CD4-positive, alpha-beta T cell treated with Interleukin-1 beta for 1 hour (primary cell): ENCODE results near the gene CDH12.

Source experiments
- DNase-seq, 2 donors: peaks; one replicate each; pipeline ENCODE4 v3.0.0-alpha.2; 2020 to 2022

The CDH12 gene

GRCh38 chr5:22757776-22758175 lies 95.4 kb downstream of the CDH12 start:
- DNase-seq: no peak

DNA sequence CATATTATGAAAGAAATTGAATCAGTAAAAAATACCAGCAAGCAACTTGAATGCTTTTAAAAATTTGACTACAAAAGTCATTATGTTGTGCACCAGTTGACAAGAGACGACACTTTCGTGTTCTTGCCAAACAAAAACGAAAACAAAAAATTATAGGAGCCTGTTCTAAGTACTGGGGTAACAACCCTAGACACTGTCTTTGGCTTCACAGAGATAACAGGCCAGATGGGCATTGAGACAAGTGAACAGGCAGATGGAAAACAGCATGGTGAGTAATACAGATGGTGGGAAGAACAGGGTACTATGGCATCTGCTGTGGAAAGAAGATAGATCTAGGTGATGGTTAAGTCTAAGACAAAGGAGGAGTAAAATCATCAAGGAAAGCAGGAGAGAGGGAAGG lies 99.0 kb downstream of the CDH12 start:
- DNase-seq: no peak

GRCh38 chr5:22751536-22751935 lies 101.6 kb downstream of the CDH12 start:
- DNase-seq: no peak

DNA sequence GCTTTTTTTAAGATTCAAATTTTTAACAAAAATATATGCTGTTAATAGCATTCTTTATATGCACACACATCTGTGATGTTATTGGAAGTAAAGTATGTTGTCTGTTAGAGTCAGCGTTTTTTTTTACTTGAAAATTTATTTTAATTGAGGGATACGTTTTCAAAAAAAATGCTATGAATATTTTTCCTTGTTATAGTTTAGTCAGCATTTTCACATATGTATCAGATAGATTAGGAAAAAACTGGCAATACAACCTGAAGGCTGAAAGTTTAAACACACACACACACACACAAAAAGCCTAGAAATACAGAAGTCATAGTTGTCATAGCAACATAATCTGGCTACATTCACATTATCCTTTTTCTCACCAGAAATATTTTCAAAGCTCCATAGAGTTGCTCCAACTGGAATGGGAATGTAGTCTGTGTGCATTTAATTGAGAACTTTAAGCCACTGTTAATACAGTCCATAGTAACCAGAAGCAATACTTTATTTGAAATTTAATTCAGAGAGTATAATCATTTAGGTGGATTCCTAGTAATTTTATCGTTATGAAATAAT lies 116.6 kb downstream of the CDH12 start:
- no peak for DNase-seq

- DNase-seq: no peak
Measured at GRCh38 chr5:22734907-22735306, 118.2 kb downstream of the CDH12 start.

GRCh38 chr5:22728610-22729009 lies 124.5 kb downstream of the CDH12 start:
- DNase-seq: no peak

GRCh38 chr5:22722491-22722890 lies 130.7 kb downstream of the CDH12 start:
- DNase-seq: no peak

DNA sequence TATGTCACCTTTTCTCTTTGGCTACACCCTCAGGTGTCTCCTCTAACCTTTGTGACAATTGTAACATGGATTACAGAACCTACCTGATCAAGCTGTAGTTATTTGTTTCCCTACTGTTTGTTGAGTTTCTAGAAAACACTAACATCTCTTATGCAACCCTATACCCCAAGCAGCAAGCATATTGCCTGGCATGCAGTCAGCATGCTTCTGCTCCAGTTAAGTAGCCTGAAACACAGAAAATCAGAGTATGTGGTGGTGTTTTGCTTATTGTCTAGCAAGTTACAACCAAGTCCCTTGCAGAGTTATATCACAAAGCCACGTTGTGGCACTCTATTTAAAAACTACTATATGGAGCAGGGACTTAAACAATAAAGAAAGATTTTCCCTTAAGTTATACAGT lies 131.1 kb downstream of the CDH12 start:
- DNase-seq: no peak

- no peak for DNase-seq
Measured at GRCh38 chr5:22719842-22720241, 133.3 kb downstream of the CDH12 start.

DNA sequence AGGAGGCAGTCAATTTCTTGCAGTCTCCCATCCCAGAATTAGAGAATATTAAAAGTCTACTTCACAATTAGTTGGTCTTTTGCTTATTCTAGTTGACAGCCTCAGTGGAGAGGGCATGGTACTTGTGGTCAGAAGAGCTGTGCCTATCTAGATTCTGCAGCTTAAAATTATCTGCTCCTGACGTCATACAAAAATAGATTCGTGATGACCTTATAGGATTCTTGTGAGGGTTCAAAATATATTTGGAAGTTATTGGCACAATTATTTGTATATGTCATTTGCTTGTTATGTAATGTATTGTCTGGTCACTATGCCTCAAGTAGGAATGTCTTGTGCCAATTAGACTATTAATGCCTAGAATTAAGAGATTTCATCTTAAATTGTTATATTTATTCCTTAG lies 142.5 kb downstream of the CDH12 start:
- DNase-seq: no peak

- no peak for DNase-seq
Measured at GRCh38 chr5:22709743-22710142, 143.4 kb downstream of the CDH12 start.

DNA sequence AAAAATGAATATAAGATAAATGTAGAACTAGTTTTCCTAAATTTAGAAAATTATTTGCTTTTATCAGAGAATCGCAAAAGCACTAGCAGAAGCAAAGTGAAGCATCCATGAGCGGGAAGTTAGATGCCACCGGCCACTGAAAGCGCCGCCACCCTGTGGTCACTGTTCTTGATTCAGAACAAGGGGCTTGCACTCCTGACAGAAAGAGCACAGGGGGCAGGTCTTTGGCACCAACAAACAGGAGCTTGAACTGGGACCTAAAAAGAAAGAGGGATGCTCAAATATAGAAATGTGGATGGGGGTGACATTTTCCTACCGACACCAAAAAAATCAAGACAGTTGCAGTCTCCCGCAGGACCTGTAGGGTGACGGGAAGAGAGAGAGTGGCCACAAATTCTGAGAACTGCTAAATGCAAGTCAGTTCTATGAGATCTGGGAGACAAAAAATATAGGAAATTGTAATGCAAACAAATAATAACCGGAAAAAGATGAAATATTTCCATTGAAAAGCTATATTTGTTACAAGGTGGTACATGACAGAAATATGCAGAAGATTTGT lies 144.3 kb downstream of the CDH12 start:
- DNase-seq: no peak

GRCh38 chr5:22706901-22707300 lies 146.2 kb downstream of the CDH12 start:
- no peak for DNase-seq

DNA sequence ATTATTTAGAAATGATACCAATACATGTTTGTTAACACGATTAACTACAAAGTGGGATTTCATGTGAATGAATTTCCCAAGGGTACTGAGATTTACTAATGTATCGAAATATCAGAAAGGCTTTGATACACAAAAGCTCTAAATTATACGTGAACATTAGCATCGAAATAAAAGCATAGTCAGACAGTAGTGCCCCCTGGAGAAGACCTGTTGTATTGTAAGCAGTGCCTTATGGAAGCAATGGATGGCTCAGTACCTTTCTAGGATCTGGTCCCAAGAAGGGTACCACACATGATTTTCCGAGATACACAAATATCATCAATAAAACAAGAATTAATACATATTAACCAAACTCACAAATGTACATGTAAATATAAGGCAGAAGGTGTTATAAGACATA lies 153.8 kb downstream of the CDH12 start:
- DNase-seq: no peak

- no peak for DNase-seq
Measured at GRCh38 chr5:22693121-22693520, 160.0 kb downstream of the CDH12 start.

GRCh38 chr5:22683050-22683449 lies 170.1 kb downstream of the CDH12 start:
- no peak for DNase-seq

- DNase-seq: no peak
Measured at GRCh38 chr5:22678886-22679285, 174.3 kb downstream of the CDH12 start.

DNA sequence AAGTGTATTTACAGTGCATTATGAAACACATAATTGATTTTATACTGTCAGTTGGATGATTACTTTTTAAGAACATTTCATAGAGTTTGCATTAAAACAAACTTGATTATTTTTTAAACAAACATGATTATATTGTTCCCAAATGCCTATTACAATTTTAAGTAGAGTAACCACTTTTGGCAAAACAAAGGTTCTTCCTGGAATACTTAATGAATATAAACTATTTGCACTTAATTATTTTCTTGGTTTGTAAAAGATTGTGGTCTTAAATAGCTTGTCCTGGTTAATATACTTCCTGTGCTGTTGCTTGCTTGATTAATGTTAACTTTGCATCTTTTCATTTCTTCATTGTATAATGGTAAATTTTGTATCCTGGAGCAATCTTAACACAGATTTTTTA lies 180.0 kb downstream of the CDH12 start:
- no peak for DNase-seq

- DNase-seq: no peak
Measured at GRCh38 chr5:22669345-22669744, 183.8 kb downstream of the CDH12 start.

DNA sequence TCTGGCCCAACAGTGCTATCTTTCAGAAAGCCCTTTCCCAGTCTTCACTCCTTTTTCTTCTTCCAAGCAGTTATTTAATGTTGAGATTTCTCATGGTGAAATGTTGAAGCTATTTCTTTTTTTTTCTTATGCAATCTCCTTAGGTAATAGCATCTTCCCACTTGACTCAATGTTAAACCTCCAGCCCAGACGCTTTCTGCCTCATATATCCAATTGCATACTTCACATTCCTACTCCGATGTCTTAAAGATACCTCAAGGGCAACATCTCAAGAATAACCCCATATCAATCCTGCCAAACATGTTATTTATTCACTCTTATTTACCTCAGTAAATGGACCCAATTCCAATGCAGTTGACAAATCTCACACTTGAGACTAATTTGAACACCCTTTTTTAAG lies 187.3 kb downstream of the CDH12 start:
- DNase-seq: no peak

GRCh38 chr5:22663134-22663533 lies 190.0 kb downstream of the CDH12 start:
- DNase-seq: no peak

- no peak for DNase-seq
Measured at GRCh38 chr5:22662391-22662790, 190.8 kb downstream of the CDH12 start.

DNA sequence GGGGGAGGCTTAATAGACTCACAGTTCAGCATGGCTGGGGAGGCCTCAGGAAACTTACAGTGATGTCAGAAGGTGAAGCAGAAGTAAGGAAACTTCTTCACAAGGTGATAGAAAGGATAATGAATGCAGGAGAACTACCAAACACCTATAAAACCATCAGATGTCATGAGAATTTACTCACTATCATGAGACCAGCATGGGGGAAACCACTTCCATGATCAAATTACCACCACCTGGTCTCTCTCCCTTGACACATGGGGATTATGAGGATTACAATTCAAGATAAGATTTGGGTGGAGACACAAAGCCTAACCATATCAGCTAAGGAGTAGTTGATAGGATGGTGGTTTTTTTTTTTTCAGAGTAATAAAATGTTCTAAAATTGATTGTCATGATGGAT lies 201.8 kb downstream of the CDH12 start:
- no peak for DNase-seq

- no peak for DNase-seq
Measured at GRCh38 chr5:22650511-22650910, 202.6 kb downstream of the CDH12 start.

DNA sequence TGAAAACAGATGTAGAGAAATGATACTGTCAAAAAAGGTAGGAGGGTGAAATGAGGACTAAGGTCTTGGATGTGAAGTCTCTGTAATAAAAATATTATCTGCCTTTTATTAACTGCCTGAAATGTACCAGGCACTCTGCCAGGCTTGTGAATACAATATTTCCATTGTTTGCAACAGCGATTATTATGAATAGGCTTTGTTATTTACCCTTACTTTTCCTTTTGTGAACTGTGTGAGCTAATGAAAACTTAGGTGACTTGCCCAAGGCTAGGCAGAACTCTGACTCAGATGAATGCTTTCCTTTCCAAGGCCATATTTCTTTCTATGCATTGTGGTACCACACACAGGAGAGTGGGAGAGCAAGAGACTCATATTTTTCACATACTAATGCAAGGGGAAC lies 204.1 kb downstream of the CDH12 start:
- no peak for DNase-seq

GRCh38 chr5:22644859-22645258 lies 208.3 kb downstream of the CDH12 start:
- DNase-seq: no peak
